ENCODE results near the gene GPX4.

Gene GPX4

DNA sequence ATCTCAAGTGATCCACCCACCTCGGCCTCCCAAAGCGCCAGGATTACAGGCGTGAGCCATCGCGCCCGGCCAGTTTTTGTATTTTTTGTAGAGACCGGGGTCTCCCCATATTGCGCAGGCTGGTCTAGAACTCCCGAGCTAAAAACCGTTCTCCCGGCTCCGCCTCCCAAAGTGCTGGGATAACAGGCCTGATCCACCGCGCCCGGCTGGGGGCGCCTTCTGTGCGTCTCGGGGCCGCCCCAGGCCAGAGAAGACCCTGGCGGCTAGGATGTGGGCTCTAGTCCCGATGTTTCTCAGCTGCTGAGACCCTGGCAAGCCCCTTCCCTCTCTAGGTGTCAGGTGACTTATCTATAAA lies 33.2 kb upstream of the GPX4 start:
- TF ChIP-seq, protein P1, sequence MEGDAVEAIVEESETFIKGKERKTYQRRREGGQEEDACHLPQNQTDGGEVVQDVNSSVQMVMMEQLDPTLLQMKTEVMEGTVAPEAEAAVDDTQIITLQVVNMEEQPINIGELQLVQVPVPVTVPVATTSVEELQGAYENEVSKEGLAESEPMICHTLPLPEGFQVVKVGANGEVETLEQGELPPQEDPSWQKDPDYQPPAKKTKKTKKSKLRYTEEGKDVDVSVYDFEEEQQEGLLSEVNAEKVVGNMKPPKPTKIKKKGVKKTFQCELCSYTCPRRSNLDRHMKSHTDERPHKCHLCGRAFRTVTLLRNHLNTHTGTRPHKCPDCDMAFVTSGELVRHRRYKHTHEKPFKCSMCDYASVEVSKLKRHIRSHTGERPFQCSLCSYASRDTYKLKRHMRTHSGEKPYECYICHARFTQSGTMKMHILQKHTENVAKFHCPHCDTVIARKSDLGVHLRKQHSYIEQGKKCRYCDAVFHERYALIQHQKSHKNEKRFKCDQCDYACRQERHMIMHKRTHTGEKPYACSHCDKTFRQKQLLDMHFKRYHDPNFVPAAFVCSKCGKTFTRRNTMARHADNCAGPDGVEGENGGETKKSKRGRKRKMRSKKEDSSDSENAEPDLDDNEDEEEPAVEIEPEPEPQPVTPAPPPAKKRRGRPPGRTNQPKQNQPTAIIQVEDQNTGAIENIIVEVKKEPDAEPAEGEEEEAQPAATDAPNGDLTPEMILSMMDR (IDR thresholded peaks at IDR 0.05; ENCODE audit: low read depth, low read length) = peak; percentile 19
- no peak for DNase-seq (ENCODE audit: extremely low read depth, low read depth)

DNA sequence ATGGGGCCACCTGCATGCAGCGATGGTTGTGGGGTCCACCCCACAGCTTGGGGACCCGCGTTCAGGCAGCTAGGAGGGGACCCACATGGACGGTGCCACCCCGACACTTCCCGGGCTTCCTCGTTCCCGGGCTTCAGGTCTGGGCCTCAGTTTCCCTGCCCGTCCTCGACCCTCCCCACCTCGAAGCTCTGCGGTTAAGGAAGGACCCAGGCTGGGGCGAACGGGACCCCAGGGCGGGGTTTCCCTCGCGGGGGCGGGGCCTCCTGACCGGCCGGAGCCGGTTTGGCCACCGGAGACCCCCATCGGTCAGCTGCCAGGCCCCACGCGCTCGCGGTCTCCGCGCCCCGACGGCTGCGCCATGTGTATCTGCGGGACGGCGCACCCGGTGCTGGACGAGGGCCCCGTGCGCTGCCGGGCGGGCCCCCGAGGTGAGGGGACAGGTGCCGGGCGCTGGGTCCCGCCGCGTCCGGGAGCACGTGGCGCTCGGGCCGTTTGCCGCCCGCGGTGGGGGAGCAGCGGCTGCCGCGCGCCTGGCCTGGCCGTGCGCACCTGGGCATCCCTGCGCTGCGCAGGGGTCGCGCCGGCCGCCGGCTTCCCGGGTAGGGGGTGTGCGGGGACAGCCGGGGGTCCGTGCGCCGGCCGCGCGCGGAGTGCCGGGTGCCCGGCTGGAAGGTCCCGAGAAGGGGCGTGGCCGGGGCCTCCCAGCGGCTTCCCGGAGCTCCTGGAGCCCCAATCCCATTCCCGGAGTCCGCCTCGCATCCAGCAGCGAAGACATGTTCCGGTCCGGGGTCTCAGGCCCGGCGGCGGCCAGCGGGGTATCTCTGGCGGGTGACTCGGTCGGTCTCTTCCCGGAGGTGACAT lies 32.6 kb upstream of the GPX4 start:
- TF ChIP-seq, protein P1 (IDR thresholded peaks at IDR 0.05; ENCODE audit: low read depth, low read length) = no peak
- DNase-seq (ENCODE audit: extremely low read depth, low read depth) = no peak

DNA sequence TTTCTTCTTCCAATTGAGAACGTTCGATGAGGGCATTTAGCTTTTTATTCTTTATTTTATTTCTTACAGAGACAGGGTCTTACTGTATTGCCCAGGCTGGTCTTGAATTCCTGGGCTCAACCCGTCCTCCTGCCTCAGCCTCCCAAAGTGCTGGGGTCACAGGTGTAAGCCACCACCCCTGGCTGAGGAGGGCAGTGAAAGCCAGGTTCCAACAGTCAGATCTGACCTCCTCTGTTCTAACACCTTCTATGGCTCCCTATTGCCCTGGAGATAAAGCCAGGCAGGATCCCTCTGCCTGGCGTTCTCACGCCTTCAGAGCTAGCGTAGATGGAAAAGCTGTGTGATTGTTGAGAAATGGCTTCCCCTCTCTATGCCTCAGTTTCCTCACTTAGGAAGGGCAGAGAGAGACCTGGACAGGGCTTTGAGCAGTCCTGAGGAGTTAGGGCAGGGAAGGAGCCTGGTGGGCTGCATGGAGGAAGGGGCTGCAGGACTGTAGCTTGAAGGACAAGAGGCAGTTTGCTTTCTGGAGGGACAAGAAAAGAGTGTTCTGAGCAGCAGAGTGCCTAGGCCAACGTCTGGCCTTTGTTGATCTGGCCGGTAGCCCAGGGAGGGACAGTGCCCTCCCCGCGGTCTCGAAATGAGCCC lies 31.3 kb upstream of the GPX4 start:
- TF ChIP-seq, protein P1 (IDR thresholded peaks at IDR 0.05; ENCODE audit: low read depth, low read length) = no peak
- no peak for DNase-seq (ENCODE audit: extremely low read depth, low read depth)

DNA sequence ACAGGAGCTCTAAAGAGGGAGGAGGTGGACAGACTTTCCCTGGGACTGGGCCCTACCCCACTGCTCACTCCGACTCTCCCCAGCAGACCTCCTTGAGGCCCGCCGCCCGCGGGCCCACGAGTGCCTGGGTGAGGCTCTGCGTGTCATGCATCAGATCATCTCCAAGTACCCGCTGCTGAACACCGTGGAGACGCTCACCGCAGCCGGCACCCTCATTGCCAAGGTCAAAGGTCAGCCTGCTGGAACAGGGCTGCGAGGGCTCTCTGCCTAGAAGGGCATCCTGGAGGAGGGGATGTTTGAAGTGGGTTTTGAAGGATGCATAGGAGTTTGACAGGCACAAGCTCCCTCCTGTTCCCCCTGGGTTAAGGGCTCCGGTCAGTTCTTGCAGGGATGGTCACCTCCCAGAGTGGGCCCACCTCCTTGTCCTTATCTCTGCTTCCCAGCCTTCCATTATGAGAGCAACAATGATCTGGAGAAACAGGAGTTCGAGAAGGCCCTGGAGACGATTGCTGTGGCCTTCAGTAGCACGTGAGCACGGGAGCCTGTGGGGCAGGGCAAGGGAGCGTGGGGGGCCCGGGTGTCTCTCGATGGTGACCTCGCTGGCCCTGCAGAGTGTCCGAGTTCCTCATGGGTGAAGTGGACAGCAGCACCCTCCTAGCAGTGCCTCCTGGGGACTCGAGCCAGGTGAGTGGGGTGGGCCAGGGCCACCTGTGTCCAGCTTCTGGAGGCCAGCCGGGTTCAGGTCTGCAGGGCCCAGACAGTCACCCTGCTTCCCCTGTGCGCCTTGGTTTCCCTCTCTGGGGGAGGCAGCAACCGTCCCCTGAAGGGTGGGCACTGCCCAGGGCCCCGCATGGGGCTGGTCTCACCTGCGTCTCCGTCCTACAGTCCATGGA lies 30.5 kb upstream of the GPX4 start:
- TF ChIP-seq, protein P1 (IDR thresholded peaks at IDR 0.05; ENCODE audit: low read depth, low read length) = no peak
- no peak for DNase-seq (ENCODE audit: extremely low read depth, low read depth)

DNA sequence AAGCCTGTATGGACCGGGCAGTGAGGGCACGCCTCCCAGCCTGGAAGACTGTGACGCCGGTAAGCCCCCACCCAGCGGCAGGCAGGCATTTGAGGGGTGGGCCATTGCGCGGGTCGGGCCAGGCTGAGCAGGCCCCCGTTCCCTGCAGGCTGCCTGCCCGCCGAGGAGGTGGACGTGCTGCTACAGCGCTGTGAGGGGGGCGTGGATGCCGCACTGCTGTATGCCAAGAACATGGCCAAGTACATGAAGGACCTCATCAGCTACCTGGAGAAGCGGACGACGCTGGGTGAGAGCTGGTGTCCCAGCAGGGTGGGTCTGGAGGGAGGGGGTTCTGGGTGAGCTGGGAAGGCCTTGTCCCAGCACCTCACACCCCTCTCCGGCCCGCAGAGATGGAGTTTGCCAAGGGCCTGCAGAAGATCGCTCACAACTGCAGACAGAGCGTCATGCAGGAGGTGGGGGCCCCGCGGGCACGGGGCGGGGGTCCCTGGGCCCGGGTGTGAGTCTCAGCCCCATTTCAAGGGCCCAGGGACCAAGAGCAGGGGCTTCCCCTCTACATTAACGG lies 29.8 kb upstream of the GPX4 start:
- TF ChIP-seq, protein P1 (IDR thresholded peaks at IDR 0.05; ENCODE audit: low read depth, low read length) = no peak
- DNase-seq (ENCODE audit: extremely low read depth, low read depth) = no peak

DNA sequence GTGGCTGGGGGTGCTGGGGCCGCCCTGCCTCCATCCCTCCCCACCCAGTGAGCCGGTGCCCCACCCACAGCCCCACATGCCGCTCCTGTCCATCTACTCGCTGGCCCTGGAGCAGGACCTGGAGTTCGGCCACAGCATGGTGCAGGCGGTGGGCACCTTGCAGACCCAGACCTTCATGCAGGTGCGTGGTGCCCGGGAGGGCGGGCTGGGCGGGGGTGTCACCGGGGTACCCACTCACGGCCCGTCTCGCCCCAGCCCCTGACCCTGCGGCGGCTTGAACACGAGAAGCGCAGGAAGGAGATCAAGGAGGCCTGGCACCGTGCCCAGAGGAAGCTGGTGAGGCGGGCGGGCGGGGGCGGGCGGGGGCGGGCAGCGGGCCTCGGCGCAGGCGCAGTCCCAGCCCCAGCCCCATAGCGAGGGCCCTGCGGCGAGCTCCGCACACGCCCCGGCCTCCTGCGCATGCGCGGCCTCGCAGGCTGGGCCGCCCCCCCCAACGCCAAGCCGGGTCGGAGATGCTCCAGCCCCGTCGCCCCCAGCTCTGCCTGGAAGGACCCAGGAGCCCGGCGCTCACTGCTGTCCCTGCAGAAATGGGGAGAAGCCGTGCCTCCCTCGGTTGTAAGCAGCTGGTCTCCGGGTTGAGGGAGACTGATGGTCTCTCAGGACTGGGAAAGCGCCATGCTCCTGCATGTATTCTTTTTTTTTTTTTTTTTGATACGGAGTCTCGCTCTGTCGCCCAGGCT lies 29.1 kb upstream of the GPX4 start:
- no peak for DNase-seq (ENCODE audit: extremely low read depth, low read depth)
- TF ChIP-seq, protein P1 (IDR thresholded peaks at IDR 0.05; ENCODE audit: low read depth, low read length) = no peak
